SK-N-SH treated with all-trans-retinoic acid at 6 μM for 48 hours (cell line): Measurements from ENCODE around the gene SESN2.

Experiments
- ATAC-seq: fragments of 200-7000 bp; cut with Tn5 transposase; 3 replicates; pipeline ENCODE4 v1.9.1; 2020; ENCODE audit warnings: mild to moderate bottlenecking, moderate library complexity
- ARNTL ChIP-seq: fragments of 450-650 bp; formaldehyde crosslinking; IDR thresholded peaks from 2 replicates; pipeline ENCODE4 v1.5.0; 2020; ENCODE audit warnings: low read depth, mild to moderate bottlenecking, moderate library complexity, borderline replicate concordance
- CREB5 ChIP-seq: fragments of 250-450 bp; sonication (Bioruptor Pico); IDR thresholded peaks from 2 replicates; pipeline ENCODE4 v1.5.1; 2020; ENCODE audit warnings: low read depth, mild to moderate bottlenecking, moderate library complexity
- ESRRG ChIP-seq: fragments of 250-450 bp; sonication (Bioruptor Pico); IDR thresholded peaks from 2 replicates; pipeline ENCODE4 v1.6.1; 2021; ENCODE audit warnings: mild to moderate bottlenecking
- GLIS3 ChIP-seq: fragments of 250-450 bp; sonication (Bioruptor Pico); IDR thresholded peaks from 2 replicates; pipeline ENCODE4 v1.5.0; 2020; ENCODE audit warnings: mild to moderate bottlenecking, moderate library complexity
- ISL1 ChIP-seq: fragments of 250-450 bp; sonication (Bioruptor Pico); IDR thresholded peaks from 2 replicates; pipeline ENCODE4 v2.1.2; 2022; ENCODE audit warnings: mild to moderate bottlenecking, moderate library complexity
- PATZ1 ChIP-seq: fragments of 250-450 bp; sonication (Bioruptor Pico); IDR thresholded peaks from 2 replicates; pipeline ENCODE4 v1.8.0; 2020; ENCODE audit warnings: mild to moderate bottlenecking, moderate library complexity, borderline replicate concordance
- POU6F1 ChIP-seq: fragments of 250-450 bp; sonication (Bioruptor Pico); IDR thresholded peaks from 2 replicates; pipeline ENCODE4 v1.8.0; 2021; ENCODE audit warnings: low read depth, mild to moderate bottlenecking, moderate library complexity, borderline replicate concordance
- PPARA ChIP-seq: fragments of 250-450 bp; sonication (Bioruptor Pico); IDR thresholded peaks from 2 replicates; pipeline ENCODE4 v1.5.0; 2020; ENCODE audit warnings: mild to moderate bottlenecking, borderline replicate concordance
- RARB ChIP-seq: fragments of 250-450 bp; sonication (Bioruptor Pico); IDR thresholded peaks from 2 replicates; pipeline ENCODE4 v1.8.0; 2021; ENCODE audit warnings: mild to moderate bottlenecking, moderate library complexity
- SNAI2 ChIP-seq: fragments of 250-450 bp; sonication (Bioruptor Pico); IDR thresholded peaks from 2 replicates; pipeline ENCODE4 v1.5.0; 2020; ENCODE audit warnings: mild to moderate bottlenecking, moderate library complexity
- TCF4 ChIP-seq: fragments of 250-450 bp; sonication (Bioruptor Pico); IDR thresholded peaks from 2 replicates; pipeline ENCODE4 v1.8.0; 2021; ENCODE audit warnings: mild to moderate bottlenecking, moderate library complexity, borderline replicate concordance
- TOX ChIP-seq: fragments of 250-450 bp; sonication (Bioruptor Pico); IDR thresholded peaks from 2 replicates; pipeline ENCODE4 v1.8.0; 2021; ENCODE audit warnings: mild to moderate bottlenecking, moderate library complexity, borderline replicate concordance
- ZC3H10 ChIP-seq: fragments of 250-450 bp; sonication (Bioruptor Pico); IDR thresholded peaks from 2 replicates; pipeline ENCODE4 v1.5.1; 2021; ENCODE audit warnings: mild to moderate bottlenecking, moderate library complexity
- ZFP3 ChIP-seq: fragments of 250-450 bp; sonication (Bioruptor Pico); IDR thresholded peaks from 2 replicates; pipeline ENCODE4 v1.5.0; 2020; ENCODE audit warnings: mild to moderate bottlenecking, moderate library complexity
- ZFP30 ChIP-seq: fragments of 450-650 bp; formaldehyde crosslinking; IDR thresholded peaks from 2 replicates; pipeline ENCODE4 v1.5.0; 2022; ENCODE audit warnings: mild to moderate bottlenecking, moderate library complexity
- ZNF565 ChIP-seq: fragments of 450-650 bp; formaldehyde crosslinking; conservative IDR thresholded peaks from 2 replicates; pipeline ENCODE4 v1.5.0; 2020; ENCODE audit warnings: low read depth, mild to moderate bottlenecking, moderate library complexity
- ZNF70 ChIP-seq: fragments of 450-650 bp; formaldehyde crosslinking; IDR thresholded peaks from 2 replicates; pipeline ENCODE4 v1.5.0; 2020; ENCODE audit warnings: mild to moderate bottlenecking, moderate library complexity
- ZNF8 ChIP-seq: fragments of 450-650 bp; formaldehyde crosslinking; IDR thresholded peaks from 2 replicates; pipeline ENCODE4 v1.5.0; 2020; ENCODE audit warnings: mild to moderate bottlenecking, moderate library complexity
- TF ChIP-seq, protein P1 (sequence below): fragments of 250-450 bp; sonication (Bioruptor Pico); IDR thresholded peaks from 2 replicates; pipeline ENCODE4 v1.5.0; 2020; ENCODE audit warnings: mild to moderate bottlenecking, moderate library complexity
- TF ChIP-seq, protein P2 (sequence below): fragments of 250-450 bp; sonication (Bioruptor Pico); IDR thresholded peaks from 2 replicates; pipeline ENCODE4 v1.5.1; 2021; ENCODE audit warnings: mild to moderate bottlenecking, moderate library complexity

SESN2 gene

DNA sequence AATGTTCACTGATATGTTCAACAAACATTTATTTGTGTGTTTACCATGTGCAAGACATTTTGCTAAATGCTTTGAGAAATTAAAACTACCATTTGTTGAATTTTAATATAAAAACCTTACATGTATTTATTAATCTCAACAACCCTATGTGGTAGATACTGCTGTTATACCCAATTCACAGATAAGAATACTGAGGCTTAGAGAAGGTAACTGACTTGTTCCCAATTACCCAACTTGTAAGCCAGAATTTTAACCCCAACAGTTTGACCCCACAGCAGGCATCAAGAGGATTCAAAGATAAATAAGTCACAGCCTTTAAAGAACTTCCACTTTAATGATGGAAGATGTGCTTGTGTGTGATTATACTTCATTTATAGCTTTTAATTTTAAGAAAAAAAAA lies 30.2 kb upstream of the SESN2 start:
- ATAC-seq: no peak
- TF ChIP-seq ZFP30 (CRISPR knock-in tag) (no peak), PPARA (no peak), ZFP3 (CRISPR knock-in tag) (no peak), SNAI2 (CRISPR knock-in tag) (no peak), ZNF70 (CRISPR knock-in tag) (no peak), ESRRG (CRISPR knock-in tag) (no peak), ISL1 (no peak), ZNF565 (CRISPR knock-in tag) (no peak), PATZ1 (CRISPR knock-in tag) (no peak), TCF4 (CRISPR knock-in tag) (no peak), GLIS3 (CRISPR knock-in tag) (no peak), ZNF8 (no peak), TOX (no peak), RARB (CRISPR knock-in tag) (no peak)
- TF ChIP-seq, protein P1, sequence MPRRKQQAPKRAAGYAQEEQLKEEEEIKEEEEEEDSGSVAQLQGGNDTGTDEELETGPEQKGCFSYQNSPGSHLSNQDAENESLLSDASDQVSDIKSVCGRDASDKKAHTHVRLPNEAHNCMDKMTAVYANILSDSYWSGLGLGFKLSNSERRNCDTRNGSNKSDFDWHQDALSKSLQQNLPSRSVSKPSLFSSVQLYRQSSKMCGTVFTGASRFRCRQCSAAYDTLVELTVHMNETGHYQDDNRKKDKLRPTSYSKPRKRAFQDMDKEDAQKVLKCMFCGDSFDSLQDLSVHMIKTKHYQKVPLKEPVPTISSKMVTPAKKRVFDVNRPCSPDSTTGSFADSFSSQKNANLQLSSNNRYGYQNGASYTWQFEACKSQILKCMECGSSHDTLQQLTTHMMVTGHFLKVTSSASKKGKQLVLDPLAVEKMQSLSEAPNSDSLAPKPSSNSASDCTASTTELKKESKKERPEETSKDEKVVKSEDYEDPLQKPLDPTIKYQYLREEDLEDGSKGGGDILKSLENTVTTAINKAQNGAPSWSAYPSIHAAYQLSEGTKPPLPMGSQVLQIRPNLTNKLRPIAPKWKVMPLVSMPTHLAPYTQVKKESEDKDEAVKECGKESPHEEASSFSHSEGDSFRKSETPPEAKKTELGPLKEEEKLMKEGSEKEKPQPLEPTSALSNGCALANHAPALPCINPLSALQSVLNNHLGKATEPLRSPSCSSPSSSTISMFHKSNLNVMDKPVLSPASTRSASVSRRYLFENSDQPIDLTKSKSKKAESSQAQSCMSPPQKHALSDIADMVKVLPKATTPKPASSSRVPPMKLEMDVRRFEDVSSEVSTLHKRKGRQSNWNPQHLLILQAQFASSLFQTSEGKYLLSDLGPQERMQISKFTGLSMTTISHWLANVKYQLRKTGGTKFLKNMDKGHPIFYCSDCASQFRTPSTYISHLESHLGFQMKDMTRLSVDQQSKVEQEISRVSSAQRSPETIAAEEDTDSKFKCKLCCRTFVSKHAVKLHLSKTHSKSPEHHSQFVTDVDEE (CRISPR knock-in tag): no peak
- TF ChIP-seq, all 23 proteins: peak for 0

DNA sequence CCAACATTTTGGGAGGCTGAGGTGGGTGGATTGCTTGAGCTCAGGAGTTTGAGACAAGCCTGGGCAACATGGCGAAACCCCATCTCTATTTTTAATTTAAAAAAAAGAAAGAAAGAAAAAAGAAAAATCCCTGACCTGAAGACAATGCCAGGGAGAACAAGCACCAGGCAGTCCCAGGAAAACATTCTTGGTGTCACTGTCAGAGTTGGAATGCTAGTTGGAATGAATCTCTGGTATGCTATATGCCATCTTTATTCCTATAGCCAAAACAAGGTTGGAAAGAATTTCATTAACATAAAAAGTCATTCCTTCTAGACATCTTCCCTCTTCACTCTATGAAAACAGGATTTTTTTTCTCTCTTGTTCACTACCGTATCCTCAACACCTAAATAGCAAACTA lies 29.3 kb upstream of the SESN2 start:
- TF ChIP-seq TOX: no peak
- TF ChIP-seq CREB5 (CRISPR knock-in tag): no peak
- TF ChIP-seq, protein P2, sequence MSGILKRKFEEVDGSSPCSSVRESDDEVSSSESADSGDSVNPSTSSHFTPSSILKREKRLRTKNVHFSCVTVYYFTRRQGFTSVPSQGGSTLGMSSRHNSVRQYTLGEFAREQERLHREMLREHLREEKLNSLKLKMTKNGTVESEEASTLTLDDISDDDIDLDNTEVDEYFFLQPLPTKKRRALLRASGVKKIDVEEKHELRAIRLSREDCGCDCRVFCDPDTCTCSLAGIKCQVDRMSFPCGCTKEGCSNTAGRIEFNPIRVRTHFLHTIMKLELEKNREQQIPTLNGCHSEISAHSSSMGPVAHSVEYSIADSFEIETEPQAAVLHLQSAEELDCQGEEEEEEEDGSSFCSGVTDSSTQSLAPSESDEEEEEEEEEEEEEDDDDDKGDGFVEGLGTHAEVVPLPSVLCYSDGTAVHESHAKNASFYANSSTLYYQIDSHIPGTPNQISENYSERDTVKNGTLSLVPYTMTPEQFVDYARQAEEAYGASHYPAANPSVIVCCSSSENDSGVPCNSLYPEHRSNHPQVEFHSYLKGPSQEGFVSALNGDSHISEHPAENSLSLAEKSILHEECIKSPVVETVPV (CRISPR knock-in tag): no peak
- TF ChIP-seq ARNTL: no peak
- TF ChIP-seq ZC3H10 (CRISPR knock-in tag): no peak
- TF ChIP-seq, protein P1 (CRISPR knock-in tag): no peak
- no peak for TF ChIP-seq POU6F1 (CRISPR knock-in tag)
- TF ChIP-seq ZFP3 (CRISPR knock-in tag): no peak
- TF ChIP-seq PATZ1 (CRISPR knock-in tag): no peak
- TF ChIP-seq, all 23 proteins: peak for 0
- ATAC-seq: no peak
